Body of pancreas (tissue), 4 donors: ENCODE results near the gene CSNK1E. TPM values are rescaled to one million over a fixed set of nuclear protein-coding genes. Genes with fewer than 3 reads are reported as not detected.

Experiments used
- ATAC-seq: fragments of 150-250 bp; one replicate; pipeline ENCODE4 v1.9.1; 2016
- DNase-seq, 4 donors: peaks; one replicate each; pipeline ENCODE4 v3.0.0-alpha.2; 2019
- H3K27ac ChIP-seq, 4 donors: fragments of 200-600 bp; sonication (generic); 1 replicate in 3 of 4; 2 replicates in 1 of 4; pipeline versions ENCODE4 v1.5.1 to v1.6.1; 2016 to 2019; ENCODE audit warnings: mild to moderate bottlenecking in 1 of 4, mixed read lengths in 1 of 4, moderate library complexity in 1 of 4
- H3K27me3 ChIP-seq, 2 donors: fragments of 200-600 bp; sonication (generic); one replicate each; pipeline ENCODE4 v1.6.0; 2016; ENCODE audit warnings: mild to moderate bottlenecking in 1 of 2
- H3K36me3 ChIP-seq, 2 donors: fragments of 200-600 bp; sonication (generic); replicated peaks in 1 of 2; 2 replicates each; pipeline ENCODE4 v1.5.1; 2016; ENCODE audit warnings: low read depth in 2 of 2; ENCODE audit not compliant: insufficient read depth in 1 of 2
- H3K4me1 ChIP-seq: fragments of 200-600 bp; sonication (generic); one replicate; pipeline ENCODE4 v1.6.0; 2016
- H3K4me3 ChIP-seq, 2 donors: fragments of 200-600 bp; sonication (generic); 1 replicate in 1 of 2; 2 replicates in 1 of 2; pipeline ENCODE4 v1.5.1; 2016 to 2019
- H3K9me3 ChIP-seq, 3 donors: fragments of 200-600 bp; sonication (generic); 1 replicate in 2 of 3; 2 replicates in 1 of 3; pipeline ENCODE4 v1.5.1; 2016
- CTCF ChIP-seq, 7 experiments: fragments of 450-650 bp in 4 of 7; fragments of 200-600 bp in 3 of 7; sonication (generic) in 3 of 7; IDR thresholded peaks; one replicate each; pipeline ENCODE4 v1.5.1; 2016 to 2019; ENCODE audit warnings: antibody characterized with exemption in 7 of 7
- POLR2A ChIP-seq, 3 donors: fragments of 450-650 bp; IDR thresholded peaks; one replicate each; pipeline ENCODE4 v1.6.1; 2016; ENCODE audit warnings: antibody characterized with exemption in 3 of 3, mild to moderate bottlenecking in 2 of 3
- WGBS, 2 donors: methylation state at CpG; one replicate each; pipeline ENCODE4 v1.1.5; 2017; 5-methylcytosine and 5-hydroxymethylcytosine counted together
- intact Hi-C: fragments of 100-400 bp; cut with DNase I; formaldehyde crosslinking; loops from one replicate; pipeline ENCODE4 v1.15.1; 2023
- total RNA-seq, 2 donors: library from RNA; depleted of rRNA; stranded (reverse); fragments of >200 nt; gene quantifications; one replicate each; pipeline ENCODE4 v1.1.0, GENCODE V29; 2016

Gene CSNK1E
- total RNA-seq, 2 donors from 2014 or later, result 63.3 to 172 TPM

DNA sequence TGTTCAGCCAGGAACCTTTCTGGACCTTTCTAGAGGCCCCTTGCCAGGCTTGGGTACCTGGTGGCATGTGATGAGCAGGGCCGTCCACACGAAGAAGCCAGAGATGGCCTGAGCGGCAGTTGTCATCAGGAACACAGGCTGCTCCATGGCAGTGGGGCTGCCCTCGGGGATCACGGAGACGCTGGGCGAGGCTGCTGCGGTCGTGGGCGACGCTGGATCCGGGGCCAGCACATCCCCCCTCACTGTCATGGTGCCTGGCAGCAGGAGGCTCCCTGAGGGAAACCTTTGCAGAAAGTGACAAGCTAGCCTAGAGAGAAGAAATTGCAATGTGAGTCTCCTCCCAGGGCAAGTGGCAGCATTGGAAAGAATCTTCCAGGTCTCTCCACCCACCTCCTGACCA is 69.5 kb downstream of the CSNK1E start:
- Histone ChIP-seq H3K27me3 (no peaks in the 10 kb centered on the region), H3K4me3 (no peak overlapping the region), H3K36me3 (peaks cover 5 to 20% of the 10 kb centered on the region in 2 donors), H3K4me1 (no peaks in the 10 kb centered on the region), H3K27ac (no peak overlapping the region), H3K9me3 (no peaks in the 10 kb centered on the region)
- ATAC-seq, result no peak
- 92 to 97% methylated on average over 9 to 12 of the region's 12 CpGs for WGBS, 2 donors
- intact Hi-C loops, result no loop called here
- TF ChIP-seq POLR2A (IDR thresholded peaks at IDR 0.05), result no peak
- TF ChIP-seq CTCF (IDR thresholded peaks at IDR 0.05), result no peak
- no peak for DNase-seq

DNA sequence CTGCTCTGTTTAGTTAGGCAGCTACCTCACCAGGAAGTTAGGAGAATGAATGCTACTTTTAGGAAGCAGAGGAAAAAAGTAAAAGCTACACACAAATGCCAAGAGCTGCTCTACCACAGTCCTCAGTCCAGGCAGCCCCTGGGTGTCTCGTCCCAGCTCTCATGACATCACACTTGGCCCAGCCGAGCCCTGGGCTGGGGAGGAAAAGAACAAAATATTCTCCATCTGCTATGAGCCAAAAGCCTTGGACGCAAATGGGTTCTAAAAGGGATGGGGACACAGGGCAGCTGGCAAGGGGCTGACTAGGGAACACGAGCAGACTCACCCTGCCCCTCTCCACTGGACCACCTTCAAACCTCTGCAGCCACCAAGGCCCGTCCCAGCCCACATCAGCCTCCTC is 70.5 kb downstream of the CSNK1E start:
- Histone ChIP-seq H3K4me3 (no peak overlapping the region), H3K27ac (peak overlapping the region in 1 of 4 donors; percentile 23), H3K27me3 (no peaks in the 10 kb centered on the region), H3K36me3 (peaks cover 5 to 20% of the 10 kb centered on the region in 2 donors), H3K9me3 (no peaks in the 10 kb centered on the region), H3K4me1 (no peaks in the 10 kb centered on the region)
- WGBS, 2 donors, result 71 to 86% methylated on average over 5 of the region's 5 CpGs
- intact Hi-C loops, result no loop called here
- TF ChIP-seq POLR2A (IDR thresholded peaks at IDR 0.05), result no peak
- no peak for TF ChIP-seq CTCF (IDR thresholded peaks at IDR 0.05)
- ATAC-seq, result peak; percentile 30
- DNase-seq, result peak in 2 of 4 donors; percentile 25 to 28

DNA sequence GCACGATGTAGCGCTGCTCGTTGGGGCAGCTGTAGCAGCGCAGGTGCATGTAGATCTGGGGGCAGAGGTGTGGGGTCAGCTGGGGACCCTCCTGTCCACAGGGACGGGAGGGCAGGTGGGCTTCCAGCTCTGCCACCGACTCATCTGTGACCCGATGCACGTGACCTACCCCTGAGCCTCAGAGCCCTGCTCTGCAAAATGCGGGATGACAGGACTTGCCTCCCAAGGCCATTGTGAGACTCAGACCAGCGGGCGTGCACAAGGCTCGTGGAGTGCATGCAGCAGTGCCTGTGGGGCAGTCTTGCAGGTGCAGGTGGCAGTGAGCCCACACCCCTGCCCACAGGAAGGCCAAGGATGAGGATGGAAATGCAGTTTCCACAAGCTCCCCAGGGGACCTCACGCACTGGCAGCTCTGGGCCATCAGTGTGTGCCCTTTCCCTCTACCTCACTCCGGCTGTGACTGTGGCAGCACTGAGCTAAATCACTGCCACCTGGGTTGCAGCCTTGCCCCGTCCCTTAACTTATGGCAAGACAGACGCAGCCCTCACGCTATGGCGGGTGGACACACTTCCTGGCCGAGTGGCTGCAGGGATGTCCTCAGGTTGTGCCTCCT is 71.1 kb downstream of the CSNK1E start:
- Histone ChIP-seq H3K36me3 (peaks cover 5 to 20% of the 10 kb centered on the region in 2 donors), H3K9me3 (no peaks in the 10 kb centered on the region), H3K4me1 (no peaks in the 10 kb centered on the region), H3K4me3 (no peak overlapping the region), H3K27me3 (no peaks in the 10 kb centered on the region), H3K27ac (peak overlapping the region in 1 of 4 donors; percentile 32)
- WGBS, 2 donors, result 87 to 89% methylated on average over 9 to 19 of the region's 19 CpGs
- no peak for DNase-seq
- intact Hi-C loops, result no loop called here
- TF ChIP-seq CTCF (IDR thresholded peaks at IDR 0.05), result no peak
- no peak for TF ChIP-seq POLR2A (IDR thresholded peaks at IDR 0.05)
- ATAC-seq, result no peak

DNA sequence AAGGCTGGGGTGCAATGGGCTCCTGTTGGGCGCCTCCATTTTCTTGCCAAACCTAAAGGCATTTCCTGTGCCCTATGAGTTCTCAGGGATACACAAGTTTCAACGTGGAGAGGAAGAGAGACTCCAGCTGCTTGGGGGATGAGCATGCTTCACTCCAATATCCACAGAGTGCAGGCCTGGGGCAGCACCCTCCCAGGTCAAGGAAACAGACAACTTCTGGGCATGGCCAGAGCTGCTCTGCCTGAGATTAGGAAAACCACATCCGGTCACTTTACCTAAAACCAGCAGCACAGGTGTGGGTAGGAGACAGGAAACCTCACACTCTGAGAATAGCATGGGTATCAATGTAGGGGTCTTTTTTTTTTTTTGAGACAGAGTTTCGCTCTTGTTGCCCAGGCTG is 73.1 kb downstream of the CSNK1E start:
- DNase-seq (no peak), ATAC-seq (no peak)
- Histone ChIP-seq H3K4me1 (peaks cover 9% of the 10 kb centered on the region), H3K36me3 (peaks cover 5 to 20% of the 10 kb centered on the region in 2 donors), H3K9me3 (no peaks in the 10 kb centered on the region), H3K27ac (peak overlapping the region in 1 of 4 donors; percentile 6), H3K4me3 (no peak overlapping the region), H3K27me3 (no peaks in the 10 kb centered on the region)
- TF ChIP-seq CTCF (IDR thresholded peaks at IDR 0.05) (no peak), POLR2A (IDR thresholded peaks at IDR 0.05) (no peak)
- intact Hi-C loops, result no loop called here
- 69 to 84% methylated on average over 4 of the region's 4 CpGs for WGBS, 2 donors
